CD4-positive, alpha-beta memory T cell (primary cell): Measurements from ENCODE around the gene SPATS2. TPM values are rescaled to one million over a fixed set of nuclear protein-coding genes. Genes with fewer than 3 reads are reported as not detected.
A peak's percentile ranks its signal among the peaks of the same experiment; 100 is the strongest.
"Not testable (repeated sequence)": the region's sequence is repeated elsewhere in the genome, so short reads cannot be mapped to it uniquely, and the experiment has no call there.

ENCODE experiments used
- CTCF ChIA-PET: fragments of 350-600 bp; sonication (Branson Sonifier 250); formaldehyde crosslinking; loops from one replicate; lab custom pipeline; 2021; ENCODE audit warnings: inconsistent platforms; ENCODE audit not compliant: partially characterized antibody; lab: Charles Lee
- POLR2A ChIA-PET: fragments of 350-600 bp; sonication (Branson Sonifier 250); formaldehyde crosslinking; loops from one replicate; lab custom pipeline; 2021; ENCODE audit not compliant: partially characterized antibody; lab: Charles Lee
- DNase-seq, 5 donors: peaks; one replicate each; pipeline versions ENCODE4 v3.0.0 to v3.0.0-alpha.2; 2020 to 2022; ENCODE audit warnings: mixed read lengths in 1 of 5
- H3K27ac ChIP-seq: one replicate; pipeline ENCODE4 v1.7.0; 2013; ENCODE audit warnings: low read depth, low read length
- H3K27me3 ChIP-seq: 2 replicates; pipeline ENCODE4 v1.7.0; 2013; ENCODE audit warnings: mild to moderate bottlenecking, low read length, moderate library complexity; ENCODE audit not compliant: insufficient read depth
- H3K36me3 ChIP-seq: 2 replicates; pipeline ENCODE4 v1.7.0; 2013; ENCODE audit warnings: mild to moderate bottlenecking, low read length, moderate library complexity; ENCODE audit not compliant: insufficient read depth
- H3K4me1 ChIP-seq: 2 replicates; pipeline ENCODE4 v1.7.0; 2013; ENCODE audit warnings: mild to moderate bottlenecking, low read length, moderate library complexity; ENCODE audit not compliant: insufficient read depth
- H3K4me3 ChIP-seq, 2 donors: one replicate each; pipeline ENCODE4 v1.7.0; 2013; ENCODE audit warnings: low read length in 2 of 2, mild to moderate bottlenecking in 1 of 2
- H3K9me3 ChIP-seq, 2 donors: one replicate each; pipeline ENCODE4 v1.7.0; 2013; ENCODE audit warnings: low read length in 2 of 2, control low read depth in 1 of 2; ENCODE audit not compliant: control insufficient read depth in 1 of 2
- H3K27ac Mint-ChIP-seq, 7 donors: one replicate each; pipeline ENCODE4 v1.8.0; 2020 to 2021; ENCODE audit warnings: mixed read lengths in 7 of 7, mild to moderate bottlenecking in 6 of 7, inconsistent platforms in 3 of 7, moderate library complexity in 3 of 7
- H3K27me3 Mint-ChIP-seq, 2 donors: one replicate each; pipeline ENCODE4 v1.8.0; 2020 to 2021; ENCODE audit warnings: mixed read lengths in 2 of 2
- H3K36me3 Mint-ChIP-seq, 2 donors: one replicate each; pipeline ENCODE4 v1.8.0; 2020 to 2021; ENCODE audit warnings: mixed read lengths in 2 of 2, inconsistent platforms in 1 of 2, mild to moderate bottlenecking in 1 of 2
- H3K4me1 Mint-ChIP-seq, 4 donors: one replicate each; pipeline ENCODE4 v1.8.0; 2020 to 2021; ENCODE audit warnings: mixed read lengths in 4 of 4, mild to moderate bottlenecking in 1 of 4
- H3K4me3 Mint-ChIP-seq, 8 donors: one replicate each; pipeline ENCODE4 v1.8.0; 2020 to 2021; ENCODE audit warnings: mixed read lengths in 8 of 8, mild to moderate bottlenecking in 7 of 8, moderate library complexity in 6 of 8, inconsistent platforms in 3 of 8
- H3K9me3 Mint-ChIP-seq, 8 donors: one replicate each; pipeline ENCODE4 v1.8.0; 2020 to 2021; ENCODE audit warnings: mixed read lengths in 8 of 8, mild to moderate bottlenecking in 5 of 8, inconsistent platforms in 3 of 8, moderate library complexity in 1 of 8
- intact Hi-C: fragments of 100-400 bp; cut with micrococcal nuclease; formaldehyde crosslinking; loops from one replicate; pipeline ENCODE4 v1.15.1; 2023
- polyA plus RNA-seq, 2 donors: library from polyadenylated mRNA; unstranded; fragments of 300-500 nt; fragmentation: Illumina TruSeq; gene quantifications; one replicate each; pipeline ENCODE4 v1.2.3, GENCODE V29; 2021
- total RNA-seq, 2 experiments: library from RNA; stranded (reverse); gene quantifications; one replicate each; pipeline ENCODE4 v1.2.3, GENCODE V29; 2021

The SPATS2 gene
- total and polyA plus RNA-seq, 4 experiments from 2014 or later, result 4.3 to 7.8 (median 5.0) TPM

DNA sequence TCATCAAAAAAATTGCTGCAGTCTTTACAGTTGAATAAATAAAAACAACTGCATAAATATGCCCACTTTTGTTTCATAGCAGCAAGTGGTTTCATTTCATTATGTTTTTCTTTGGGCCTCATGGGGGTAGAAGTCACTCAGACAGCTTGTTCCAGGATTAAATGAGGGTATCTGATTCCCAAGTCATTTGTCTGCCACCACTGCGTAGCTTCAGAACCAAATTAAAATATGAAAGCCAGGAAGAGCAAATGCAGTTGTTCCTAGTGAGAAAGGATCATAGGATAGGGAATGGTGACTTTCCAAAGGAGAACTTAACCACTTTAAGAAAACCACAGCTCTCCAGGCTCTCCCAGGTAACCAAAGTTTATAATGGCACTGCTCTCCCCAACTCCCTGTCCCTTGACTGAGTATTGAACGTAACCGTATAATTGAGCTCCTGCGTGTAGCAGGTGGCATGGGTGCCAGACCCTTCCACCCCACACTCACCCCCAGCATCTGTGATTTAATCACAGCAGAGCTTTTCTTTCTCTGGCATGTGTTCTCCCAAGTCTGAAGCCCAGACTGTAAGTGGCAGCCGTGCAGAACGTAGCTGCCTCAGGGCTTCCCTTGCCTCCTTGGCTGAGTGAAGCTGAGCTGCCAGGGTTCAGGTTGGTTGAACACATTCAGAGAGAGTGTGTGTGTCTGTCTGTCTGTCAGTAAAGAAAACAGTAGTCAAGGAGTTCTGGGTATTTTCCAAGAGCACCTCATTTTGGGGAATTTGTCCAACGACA lies 160.3 kb downstream of the SPATS2 start:
- Histone ChIP-seq H3K27me3 (no peaks in the 10 kb centered on the region), H3K4me1 (no peaks in the 10 kb centered on the region), H3K36me3 (peaks cover 5% of the 10 kb centered on the region), H3K4me3 (no peak overlapping the region), H3K9me3 (no peaks in the 10 kb centered on the region), H3K27ac (no peak overlapping the region)
- H3K27ac Mint-ChIP-seq, result no peak overlapping the region
- H3K4me3 Mint-ChIP-seq, result no peak overlapping the region
- no peaks in the 10 kb centered on the region for H3K27me3 Mint-ChIP-seq
- intact Hi-C loops, result no loop called here
- DNase-seq, result no peak
- ChIA-PET POLR2A (no interaction called here), CTCF (interaction anchor here (1.3 to 1.9 kb wide), 2 partner anchors 14 to 169 kb away, joined by 4 to 7 read pairs; no protein-coding TSS in a partner anchor)
- H3K36me3 Mint-ChIP-seq, result peaks cover 14 to 21% of the 10 kb centered on the region in 2 donors
- H3K4me1 Mint-ChIP-seq, result peaks cover 0 to 1% (median 0%) of the 10 kb centered on the region in 4 donors
- peaks cover 0 to 2% (median 0%) of the 10 kb centered on the region in 8 donors for H3K9me3 Mint-ChIP-seq

DNA sequence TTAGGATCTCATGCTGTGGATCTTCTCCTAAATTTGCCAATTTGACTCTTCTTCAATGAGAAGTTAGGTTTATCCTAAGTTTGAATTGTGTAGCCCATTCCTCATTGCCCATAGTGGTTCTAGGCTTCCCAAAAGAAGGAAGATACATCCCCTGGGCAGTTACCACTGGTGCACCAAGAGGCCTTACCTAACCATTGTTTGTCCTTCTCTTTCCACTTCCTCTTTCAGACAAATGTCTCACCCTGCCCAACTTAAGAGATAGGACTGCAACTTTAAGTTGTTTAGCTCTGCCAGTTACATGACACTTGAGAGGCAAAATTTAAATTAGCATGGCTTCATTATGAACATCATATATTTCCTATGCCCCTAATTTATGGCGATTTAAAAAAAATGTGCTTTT lies 162.2 kb downstream of the SPATS2 start:
- no peak for DNase-seq
- Histone ChIP-seq H3K27ac (no peak overlapping the region), H3K9me3 (no peaks in the 10 kb centered on the region), H3K4me3 (no peak overlapping the region), H3K27me3 (no peaks in the 10 kb centered on the region), H3K36me3 (peaks cover 5% of the 10 kb centered on the region), H3K4me1 (no peaks in the 10 kb centered on the region)
- intact Hi-C loops, result no loop called here
- Mint-ChIP-seq H3K4me3 (no peak overlapping the region), H3K27ac (peak overlapping the region in 1 of 7 donors; percentile 32), H3K4me1 (peaks cover 0 to 1% (median 0%) of the 10 kb centered on the region in 4 donors), H3K9me3 (peaks cover 0 to 2% (median 0%) of the 10 kb centered on the region in 8 donors), H3K36me3 (peaks cover 12 to 15% of the 10 kb centered on the region in 2 donors), H3K27me3 (no peaks in the 10 kb centered on the region)
- ChIA-PET POLR2A (no interaction called here), CTCF (interaction anchor here (1.0 kb wide), 1 partner anchor 23 kb away, joined by 3 read pairs; no protein-coding TSS in a partner anchor)

DNA sequence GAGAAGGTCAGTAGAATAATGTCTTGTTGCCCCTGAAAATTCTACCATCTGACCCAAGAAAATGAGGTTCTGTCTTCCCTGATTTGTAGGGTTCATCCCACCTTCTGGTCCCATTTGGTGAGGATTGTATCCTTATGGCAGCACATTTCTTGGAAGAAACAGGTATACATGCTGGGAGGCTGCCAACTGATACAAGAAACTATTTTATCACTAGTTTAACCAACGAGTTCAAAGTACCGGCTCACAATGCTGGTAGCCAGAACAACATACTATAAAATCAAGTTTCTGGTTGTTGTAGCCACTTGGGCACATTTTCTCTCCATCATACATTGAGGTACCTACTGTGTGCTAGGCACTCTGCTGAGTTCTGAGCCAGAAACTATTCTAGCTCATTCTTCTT lies 164.5 kb downstream of the SPATS2 start:
- H3K27ac ChIP-seq, result no peak overlapping the region
- no peak for DNase-seq
- H3K9me3 ChIP-seq, result no peaks in the 10 kb centered on the region
- POLR2A ChIA-PET, result interaction anchor here (1.0 kb wide), 1 partner anchor 19 kb away, joined by 3 read pairs; no protein-coding TSS in a partner anchor
- H3K4me1 ChIP-seq, result no peaks in the 10 kb centered on the region
- H3K4me1 Mint-ChIP-seq, result peaks cover 0 to 1% (median 0%) of the 10 kb centered on the region in 4 donors
- no peaks in the 10 kb centered on the region for H3K36me3 Mint-ChIP-seq
- H3K27ac Mint-ChIP-seq, result no peak overlapping the region
- H3K27me3 Mint-ChIP-seq, result peaks cover 0 to 2% of the 10 kb centered on the region in 2 donors
- CTCF ChIA-PET, result interaction anchor here (1.4 to 1.5 kb wide), 2 partner anchors 18 to 173 kb away, joined by 4 to 5 read pairs; no protein-coding TSS in a partner anchor
- intact Hi-C loops, result no loop called here
- peaks cover 0 to 2% (median 0%) of the 10 kb centered on the region in 8 donors for H3K9me3 Mint-ChIP-seq
- no peak overlapping the region for H3K4me3 Mint-ChIP-seq
- no peak overlapping the region for H3K4me3 ChIP-seq
- no peaks in the 10 kb centered on the region for H3K36me3 ChIP-seq
- no peaks in the 10 kb centered on the region for H3K27me3 ChIP-seq

DNA sequence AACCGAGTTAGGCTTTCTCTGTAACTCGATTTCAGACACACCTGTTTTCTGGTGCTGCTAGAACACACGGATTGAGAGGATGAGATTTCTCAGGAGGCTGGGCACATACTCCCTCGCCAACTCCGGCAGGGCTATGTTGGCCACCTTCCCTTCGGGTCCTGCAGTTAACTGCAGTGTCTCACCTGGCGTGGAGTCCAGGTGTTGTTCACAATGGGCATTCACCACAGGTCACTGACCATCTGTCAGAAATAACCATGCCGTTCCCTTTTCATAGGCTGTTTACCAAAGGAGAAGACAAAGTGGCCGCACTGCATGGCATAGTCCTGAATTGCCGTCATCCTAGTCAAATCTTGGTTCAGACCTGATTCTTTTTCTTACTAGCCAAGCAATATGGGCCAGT lies 166.1 kb downstream of the SPATS2 start:
- Histone ChIP-seq H3K27me3 (no peaks in the 10 kb centered on the region), H3K36me3 (no peaks in the 10 kb centered on the region), H3K4me1 (peaks cover 10% of the 10 kb centered on the region), H3K4me3 (no peak overlapping the region), H3K9me3 (no peaks in the 10 kb centered on the region), H3K27ac (no peak overlapping the region)
- Mint-ChIP-seq H3K27ac (no peak overlapping the region), H3K4me3 (no peak overlapping the region), H3K4me1 (peaks cover 0 to 6% (median under 1%) of the 10 kb centered on the region in 4 donors), H3K9me3 (no peaks in the 10 kb centered on the region), H3K36me3 (no peaks in the 10 kb centered on the region), H3K27me3 (peaks cover 0 to 2% of the 10 kb centered on the region in 2 donors)
- ChIA-PET CTCF (interaction anchor here (1.4 to 1.5 kb wide), 2 partner anchors 19 to 175 kb away, joined by 4 to 5 read pairs; no protein-coding TSS in a partner anchor), POLR2A (interaction anchor here (1.5 kb wide), 1 partner anchor 167 kb away, joined by 4 read pairs; the partner anchor contains the start of gene SPATS2)
- DNase-seq, result no peak
- intact Hi-C loops, result no loop called here

DNA sequence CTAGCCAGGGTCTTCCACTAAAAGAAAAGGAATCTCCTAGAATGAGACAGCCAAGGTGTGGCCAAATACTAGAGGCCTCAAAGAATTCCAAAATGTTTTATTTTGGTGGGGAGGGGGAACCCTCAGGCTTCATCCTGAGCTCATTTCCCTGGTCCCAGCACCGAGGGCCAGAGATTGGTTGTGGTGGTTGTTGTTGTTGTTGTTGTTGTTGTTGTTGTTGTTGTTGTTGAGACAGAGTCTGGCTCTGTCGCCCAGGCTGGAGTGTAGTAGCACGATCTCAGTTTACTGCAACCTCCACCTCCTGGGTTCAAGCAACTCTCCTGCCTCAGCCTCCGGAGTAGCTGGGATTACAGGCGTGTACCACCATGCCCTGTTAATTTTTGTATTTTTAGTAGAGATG lies 166.9 kb downstream of the SPATS2 start:
- DNase-seq, H3K9me3 Mint-ChIP-seq, POLR2A ChIA-PET, H3K4me1 Mint-ChIP-seq, H3K36me3 Mint-ChIP-seq, H3K36me3 ChIP-seq, H3K27ac ChIP-seq, intact Hi-C loops, H3K4me3 ChIP-seq, H3K27me3 Mint-ChIP-seq, H3K9me3 ChIP-seq, H3K4me3 Mint-ChIP-seq, H3K27me3 ChIP-seq: not testable (repeated sequence)
- CTCF ChIA-PET, result interaction anchor here (1.3 kb wide), 1 partner anchor 16 kb away, joined by 3 read pairs; no protein-coding TSS in a partner anchor
- peaks cover 10% of the 10 kb centered on the region for H3K4me1 ChIP-seq
- H3K27ac Mint-ChIP-seq, result peak overlapping the region in 1 of 7 donors; percentile 62

DNA sequence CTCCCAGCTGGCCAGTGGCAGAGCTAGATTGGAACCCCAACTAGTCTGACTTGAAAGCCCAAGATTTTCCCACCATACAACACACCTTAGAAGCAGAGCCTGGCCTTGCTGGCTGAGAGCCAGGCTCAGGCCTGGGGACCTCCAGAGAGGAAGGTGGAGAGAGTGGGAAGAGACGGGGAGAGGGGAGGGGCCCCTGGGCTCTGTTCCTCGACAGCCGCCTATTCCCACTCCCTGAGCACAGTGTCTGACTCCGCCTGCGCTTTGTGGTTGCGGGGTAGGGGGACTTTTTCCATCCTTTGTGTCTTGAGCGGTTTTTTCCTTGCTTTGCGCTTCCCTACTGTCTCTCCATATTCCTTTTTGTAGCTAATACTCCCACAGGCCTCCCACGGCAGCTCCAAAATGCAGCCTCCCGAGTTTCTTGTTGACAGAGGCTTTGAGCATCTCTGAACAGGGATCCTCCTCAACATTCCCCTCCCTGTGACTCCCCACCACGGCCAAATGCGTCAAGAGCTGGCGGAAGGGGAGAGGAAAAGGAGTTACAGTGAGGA lies 167.5 kb downstream of the SPATS2 start:
- H3K27ac ChIP-seq, result no peak overlapping the region
- Mint-ChIP-seq H3K27me3 (peaks cover 0 to 2% of the 10 kb centered on the region in 2 donors), H3K4me3 (no peak overlapping the region), H3K4me1 (peaks cover 0 to 10% (median 4%) of the 10 kb centered on the region in 4 donors), H3K27ac (no peak overlapping the region), H3K36me3 (no peaks in the 10 kb centered on the region), H3K9me3 (no peaks in the 10 kb centered on the region)
- no peak for DNase-seq
- ChIA-PET POLR2A (no interaction called here), CTCF (interaction anchor here (1.3 to 2.2 kb wide), 2 partner anchors 16 to 19 kb away, joined by 3 to 7 read pairs; no protein-coding TSS in a partner anchor)
- peaks cover 16% of the 10 kb centered on the region for H3K4me1 ChIP-seq
- no peaks in the 10 kb centered on the region for H3K9me3 ChIP-seq
- no peak overlapping the region for H3K4me3 ChIP-seq
- intact Hi-C loops, result no loop called here
- H3K36me3 ChIP-seq, result no peaks in the 10 kb centered on the region
- H3K27me3 ChIP-seq, result no peaks in the 10 kb centered on the region
